Epithelial cell of proximal tubule (primary cell): ENCODE measurements around the gene KANK4. TPM values are rescaled to one million over a fixed set of nuclear protein-coding genes. Genes with fewer than 3 reads are reported as not detected.

Experiments
- DNase-seq: peaks from one replicate; pipeline ENCODE4 v3.0.0-alpha.2; 2011; ENCODE audit warnings: low read depth
- H3K4me3 ChIP-seq: 2 replicates; pipeline ENCODE4 v1.5.1; 2011; ENCODE audit warnings: low read depth, mild to moderate bottlenecking, low read length
- CTCF ChIP-seq: conservative IDR thresholded peaks from 2 replicates; pipeline ENCODE4 v1.5.1; 2012; ENCODE audit warnings: low read depth, mild to moderate bottlenecking, low read length
- total RNA-seq: library from RNA; depleted of rRNA; stranded (reverse); fragments of >200 nt; gene quantifications from 2 replicates; pipeline ENCODE4 v1.2.3, GENCODE V29; 2015

KANK4 gene
- total RNA-seq, 1 donor from 2014 or later = not detected

- TF ChIP-seq CTCF = no peak
- no peak for DNase-seq
- no peak overlapping the region for H3K4me3 ChIP-seq
These were observed 85.2 kb downstream of the KANK4 start for GRCh38 chr1:62233926-62234450.

GRCh38 chr1:62232871-62233278 is 86.4 kb downstream of the KANK4 start:
- H3K4me3 ChIP-seq = no peak overlapping the region
- no peak for TF ChIP-seq CTCF
- DNase-seq = no peak

- H3K4me3 ChIP-seq = no peak overlapping the region
- TF ChIP-seq CTCF = no peak
- DNase-seq = peak; percentile 33
These were observed 88.5 kb downstream of the KANK4 start for GRCh38 chr1:62230718-62231117.

GRCh38 chr1:62229932-62230331 is 89.3 kb downstream of the KANK4 start:
- no peak for TF ChIP-seq CTCF
- DNase-seq = no peak
- H3K4me3 ChIP-seq = no peak overlapping the region

- no peak for TF ChIP-seq CTCF
- DNase-seq = no peak
- no peak overlapping the region for H3K4me3 ChIP-seq
These were observed 89.8 kb downstream of the KANK4 start for GRCh38 chr1:62229468-62229867.

- H3K4me3 ChIP-seq = no peak overlapping the region
- no peak for TF ChIP-seq CTCF
- DNase-seq = no peak
These were observed 90.4 kb downstream of the KANK4 start for GRCh38 chr1:62228883-62229187.

- TF ChIP-seq CTCF = no peak
- no peak overlapping the region for H3K4me3 ChIP-seq
- no peak for DNase-seq
These were observed 90.9 kb downstream of the KANK4 start for GRCh38 chr1:62228136-62228882.
